ENCODE measurements around the gene DNAH12. TPM values are rescaled to one million over a fixed set of nuclear protein-coding genes. Genes with fewer than 3 reads are reported as not detected.
A peak's percentile ranks its signal among the peaks of the same experiment; 100 is the strongest.

DNAH12 gene
- total and polyA plus RNA-seq, 9 donors: 0.04 to 0.58 (median 0.26) TPM

- no peaks in the 10 kb centered on the region for H3K9me3 ChIP-seq (replicated peaks; ENCODE audit: control insufficient read depth, low read depth, low read length)
- no peak within 1 kb of the TSS for H3K27ac ChIP-seq (ENCODE audit: low read length)
- no CpG with 5 or more reads among the region's 1 CpG for WGBS (ENCODE audit: insufficient coverage)
- no peaks in the 10 kb centered on the region for H3K4me1 ChIP-seq (ENCODE audit: control insufficient read depth, insufficient read depth, low read length)
- H3K36me3 ChIP-seq (ENCODE audit: control insufficient read depth, insufficient read depth, low read length): no peaks in the 10 kb centered on the region
- H3K4me3 ChIP-seq (ENCODE audit: low read length): no peak within 1 kb of the TSS
- H3K27me3 ChIP-seq (ENCODE audit: control insufficient read depth, insufficient read depth, low read length): no peaks in the 10 kb centered on the region
- DNase-seq: peak; percentile 11
These were observed 251.8 kb downstream of the DNAH12 start, which contains the start of gene ASB14 for GRCh38 chr3:57292159-57292896. Gene ASB14, minus strand, starts transcription at chr3:57292685. Its CDS starts 652 bp downstream, at chr3:57292033.

DNA sequence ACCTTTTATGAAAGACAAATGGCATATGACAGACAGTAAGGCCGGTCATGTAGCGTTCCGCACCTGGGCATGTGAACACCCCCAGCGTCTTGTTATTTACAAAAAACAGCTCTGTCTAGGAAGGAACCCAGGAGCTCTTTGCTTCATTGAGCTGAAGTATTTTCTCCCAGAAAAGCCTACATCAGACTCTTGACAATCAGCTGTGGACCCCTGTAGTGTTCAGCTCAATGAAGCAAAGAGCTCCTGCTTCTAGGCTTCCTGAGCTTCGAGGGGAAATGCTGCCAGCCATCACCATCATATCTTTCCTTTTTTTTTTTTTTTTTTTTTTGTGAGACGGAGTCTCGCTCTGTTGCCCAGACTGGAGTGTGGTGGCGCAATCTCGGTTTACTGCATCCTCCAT is 255.7 kb downstream of the DNAH12 start:
- H3K27me3 ChIP-seq (ENCODE audit: control insufficient read depth, insufficient read depth, low read length): no peaks in the 10 kb centered on the region
- no peaks in the 10 kb centered on the region for H3K36me3 ChIP-seq (ENCODE audit: control insufficient read depth, insufficient read depth, low read length)
- H3K27ac ChIP-seq (ENCODE audit: low read length): no peak overlapping the region
- peaks cover 3% of the 10 kb centered on the region for H3K9me3 ChIP-seq (replicated peaks; ENCODE audit: control insufficient read depth, low read depth, low read length)
- H3K4me3 ChIP-seq (ENCODE audit: low read length): no peak overlapping the region
- WGBS (ENCODE audit: insufficient coverage): 86% methylated on average over 4 of the region's 9 CpGs
- H3K4me1 ChIP-seq (ENCODE audit: control insufficient read depth, insufficient read depth, low read length): no peaks in the 10 kb centered on the region
- no peak for DNase-seq

GRCh38 chr3:57287205-57287604 is 256.9 kb downstream of the DNAH12 start:
- H3K27ac ChIP-seq (ENCODE audit: low read length): no peak overlapping the region
- no CpG with 5 or more reads among the region's 2 CpGs for WGBS (ENCODE audit: insufficient coverage)
- H3K36me3 ChIP-seq (ENCODE audit: control insufficient read depth, insufficient read depth, low read length): no peaks in the 10 kb centered on the region
- H3K4me1 ChIP-seq (ENCODE audit: control insufficient read depth, insufficient read depth, low read length): no peaks in the 10 kb centered on the region
- DNase-seq: no peak
- no peaks in the 10 kb centered on the region for H3K27me3 ChIP-seq (ENCODE audit: control insufficient read depth, insufficient read depth, low read length)
- H3K4me3 ChIP-seq (ENCODE audit: low read length): no peak overlapping the region
- H3K9me3 ChIP-seq (replicated peaks; ENCODE audit: control insufficient read depth, low read depth, low read length): peaks cover 3% of the 10 kb centered on the region

DNA sequence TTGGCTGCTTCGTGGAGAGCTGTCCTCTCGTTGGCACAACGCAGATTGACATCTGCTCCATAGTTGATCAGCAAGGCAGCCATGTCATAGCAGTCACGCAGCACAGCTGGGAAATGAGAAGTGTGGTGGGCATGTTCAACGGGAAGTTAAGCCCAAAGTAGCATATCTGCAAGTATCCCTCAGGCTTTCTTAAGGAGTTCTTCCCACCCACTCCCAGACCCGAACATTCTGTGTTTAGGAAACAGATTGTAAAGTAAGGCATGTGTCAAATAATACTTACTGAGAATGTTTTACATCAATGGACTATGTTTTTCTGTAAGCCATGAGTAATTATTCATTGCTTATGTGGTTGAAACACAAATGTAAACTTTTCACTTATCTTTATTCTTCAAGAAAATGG is 260.8 kb downstream of the DNAH12 start:
- H3K27ac ChIP-seq (ENCODE audit: low read length): no peak overlapping the region
- peaks cover 5% of the 10 kb centered on the region for H3K9me3 ChIP-seq (replicated peaks; ENCODE audit: control insufficient read depth, low read depth, low read length)
- no peaks in the 10 kb centered on the region for H3K36me3 ChIP-seq (ENCODE audit: control insufficient read depth, insufficient read depth, low read length)
- H3K27me3 ChIP-seq (ENCODE audit: control insufficient read depth, insufficient read depth, low read length): no peaks in the 10 kb centered on the region
- H3K4me1 ChIP-seq (ENCODE audit: control insufficient read depth, insufficient read depth, low read length): no peaks in the 10 kb centered on the region
- WGBS (ENCODE audit: insufficient coverage): 63% methylated on average over 2 of the region's 6 CpGs
- no peak for DNase-seq
- no peak overlapping the region for H3K4me3 ChIP-seq (ENCODE audit: low read length)

DNA sequence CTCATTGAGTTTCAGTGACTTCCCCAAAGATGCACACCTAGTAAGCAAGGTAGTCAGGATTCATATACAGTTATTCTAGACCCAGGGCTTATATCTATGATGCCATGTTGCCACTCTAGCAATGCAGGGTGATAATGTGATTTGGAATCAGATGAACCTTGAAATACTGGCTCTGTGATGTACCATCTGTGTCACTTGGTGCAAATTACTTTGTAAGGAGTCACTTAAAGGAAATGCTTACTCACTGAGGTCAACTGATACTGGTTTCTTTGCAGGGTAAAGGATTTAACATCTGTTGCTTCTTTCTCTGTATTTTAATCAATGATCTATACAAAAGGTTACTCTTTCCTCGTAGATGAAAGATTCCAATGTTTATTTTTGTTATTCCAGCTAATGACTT is 262.4 kb downstream of the DNAH12 start:
- peaks cover 5% of the 10 kb centered on the region for H3K9me3 ChIP-seq (replicated peaks; ENCODE audit: control insufficient read depth, low read depth, low read length)
- no peaks in the 10 kb centered on the region for H3K36me3 ChIP-seq (ENCODE audit: control insufficient read depth, insufficient read depth, low read length)
- no CpG with 5 or more reads among the region's 1 CpG for WGBS (ENCODE audit: insufficient coverage)
- H3K4me3 ChIP-seq (ENCODE audit: low read length): no peak overlapping the region
- H3K4me1 ChIP-seq (ENCODE audit: control insufficient read depth, insufficient read depth, low read length): no peaks in the 10 kb centered on the region
- H3K27me3 ChIP-seq (ENCODE audit: control insufficient read depth, insufficient read depth, low read length): no peaks in the 10 kb centered on the region
- no peak for DNase-seq
- H3K27ac ChIP-seq (ENCODE audit: low read length): no peak overlapping the region

DNA sequence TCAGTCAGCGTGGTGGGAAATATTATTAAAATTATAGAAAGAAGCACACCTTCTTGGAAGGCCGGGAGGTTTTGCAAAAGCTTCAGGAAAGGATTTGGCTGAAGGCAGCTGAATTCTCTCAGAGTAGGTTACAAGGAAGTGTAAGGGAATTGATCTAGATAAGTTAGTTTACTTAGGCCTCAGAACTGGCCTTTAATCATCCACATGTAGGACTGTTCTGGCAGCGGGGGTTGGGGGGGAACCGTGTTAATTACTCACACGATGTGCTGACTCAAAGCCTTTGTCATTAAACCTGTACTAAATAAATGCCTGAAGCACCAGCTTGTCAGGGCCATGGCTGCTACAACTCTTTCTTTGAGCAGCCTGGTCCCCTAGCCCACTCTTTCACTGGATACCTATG is 264.5 kb downstream of the DNAH12 start:
- 100% methylated on average over 5 of the region's 5 CpGs for WGBS (ENCODE audit: insufficient coverage)
- peaks cover 3% of the 10 kb centered on the region for H3K36me3 ChIP-seq (ENCODE audit: control insufficient read depth, insufficient read depth, low read length)

DNA sequence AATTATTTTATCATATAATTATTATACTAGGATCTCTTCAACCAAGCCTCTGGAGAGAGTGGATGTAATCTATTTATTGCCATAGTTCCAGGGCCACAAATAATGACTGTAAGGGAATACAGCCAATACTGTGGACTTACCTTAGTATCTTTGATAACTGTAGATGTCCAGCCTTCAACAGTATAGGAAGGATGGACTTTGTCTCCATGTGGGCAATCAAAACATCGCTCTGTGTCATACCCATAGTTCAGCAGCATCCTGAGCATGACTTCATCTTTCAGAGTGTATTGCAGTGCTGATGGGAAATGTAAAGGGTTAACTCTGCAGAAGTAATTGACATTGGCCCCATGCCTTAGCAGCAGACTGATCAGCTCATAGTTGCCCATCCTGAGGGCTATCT is 265.9 kb downstream of the DNAH12 start:
- no CpG with 5 or more reads among the region's 1 CpG for WGBS (ENCODE audit: insufficient coverage)
- Histone ChIP-seq H3K4me3 (ENCODE audit: low read length) (no peak overlapping the region), H3K27me3 (ENCODE audit: control insufficient read depth, insufficient read depth, low read length) (no peaks in the 10 kb centered on the region), H3K4me1 (ENCODE audit: control insufficient read depth, insufficient read depth, low read length) (no peaks in the 10 kb centered on the region), H3K9me3 (replicated peaks; ENCODE audit: control insufficient read depth, low read depth, low read length) (peaks cover 2% of the 10 kb centered on the region), H3K27ac (ENCODE audit: low read length) (no peak overlapping the region), H3K36me3 (ENCODE audit: control insufficient read depth, insufficient read depth, low read length) (peaks cover 6% of the 10 kb centered on the region)
- DNase-seq: no peak

More for the DNA sequence above, 264.5 kb downstream of the DNAH12 start:
- no peak for DNase-seq
- Histone ChIP-seq H3K27me3 (ENCODE audit: control insufficient read depth, insufficient read depth, low read length) (no peaks in the 10 kb centered on the region), H3K4me3 (ENCODE audit: low read length) (no peak overlapping the region), H3K4me1 (ENCODE audit: control insufficient read depth, insufficient read depth, low read length) (no peaks in the 10 kb centered on the region), H3K9me3 (replicated peaks; ENCODE audit: control insufficient read depth, low read depth, low read length) (peaks cover 2% of the 10 kb centered on the region), H3K27ac (ENCODE audit: low read length) (no peak overlapping the region)

DNA sequence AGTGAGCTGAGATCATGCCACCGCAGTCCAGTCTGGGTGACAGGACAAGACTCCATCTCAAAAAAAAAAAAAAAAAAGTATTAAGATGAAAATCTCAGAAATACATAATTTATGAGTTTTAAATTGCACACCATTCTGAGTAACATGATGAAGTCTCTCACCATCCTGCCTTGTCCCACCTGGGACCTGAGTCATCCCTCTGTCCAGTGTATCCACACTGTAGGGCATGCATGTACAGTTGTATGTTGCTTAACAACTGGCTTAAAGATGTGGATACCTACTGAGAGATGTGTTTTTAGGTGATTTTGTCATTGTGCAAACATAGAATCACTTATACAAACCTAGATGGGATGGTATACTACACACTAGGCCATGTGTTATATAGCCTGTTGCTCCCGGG is 268.8 kb downstream of the DNAH12 start:
- no peak overlapping the region for H3K27ac ChIP-seq (ENCODE audit: low read length)
- H3K4me1 ChIP-seq (ENCODE audit: control insufficient read depth, insufficient read depth, low read length): no peaks in the 10 kb centered on the region
- WGBS (ENCODE audit: insufficient coverage): no CpG with 5 or more reads among the region's 2 CpGs
- no peaks in the 10 kb centered on the region for H3K27me3 ChIP-seq (ENCODE audit: control insufficient read depth, insufficient read depth, low read length)
- DNase-seq: no peak
- peaks cover 12% of the 10 kb centered on the region for H3K36me3 ChIP-seq (ENCODE audit: control insufficient read depth, insufficient read depth, low read length)
- H3K9me3 ChIP-seq (replicated peaks; ENCODE audit: control insufficient read depth, low read depth, low read length): peaks cover 2% of the 10 kb centered on the region
- no peak overlapping the region for H3K4me3 ChIP-seq (ENCODE audit: low read length)

DNA sequence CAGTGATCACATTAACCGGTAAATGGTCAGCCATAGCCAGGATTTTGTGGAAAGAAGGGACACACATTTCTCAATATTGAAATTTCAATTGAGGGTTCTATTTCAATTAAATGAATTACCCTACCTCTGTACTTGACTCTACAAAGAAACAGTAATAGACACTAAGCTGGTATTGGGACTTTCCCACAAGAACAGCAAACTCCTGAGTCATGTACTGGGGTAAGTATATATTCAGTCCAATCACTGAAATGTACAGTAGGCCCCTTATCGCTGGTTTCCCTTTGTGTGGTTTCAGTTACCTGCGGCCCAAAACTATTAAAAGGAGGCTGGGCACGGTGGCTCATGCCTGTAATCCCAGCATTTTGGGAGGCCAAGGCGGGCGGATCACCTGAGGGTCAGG is 269.3 kb downstream of the DNAH12 start:
- 75% methylated on average over 4 of the region's 6 CpGs for WGBS (ENCODE audit: insufficient coverage)
- Histone ChIP-seq H3K27ac (ENCODE audit: low read length) (no peak overlapping the region), H3K4me1 (ENCODE audit: control insufficient read depth, insufficient read depth, low read length) (no peaks in the 10 kb centered on the region), H3K4me3 (ENCODE audit: low read length) (no peak overlapping the region), H3K9me3 (replicated peaks; ENCODE audit: control insufficient read depth, low read depth, low read length) (peaks cover 2% of the 10 kb centered on the region), H3K36me3 (ENCODE audit: control insufficient read depth, insufficient read depth, low read length) (peaks cover 12% of the 10 kb centered on the region), H3K27me3 (ENCODE audit: control insufficient read depth, insufficient read depth, low read length) (no peaks in the 10 kb centered on the region)
- no peak for DNase-seq

DNA sequence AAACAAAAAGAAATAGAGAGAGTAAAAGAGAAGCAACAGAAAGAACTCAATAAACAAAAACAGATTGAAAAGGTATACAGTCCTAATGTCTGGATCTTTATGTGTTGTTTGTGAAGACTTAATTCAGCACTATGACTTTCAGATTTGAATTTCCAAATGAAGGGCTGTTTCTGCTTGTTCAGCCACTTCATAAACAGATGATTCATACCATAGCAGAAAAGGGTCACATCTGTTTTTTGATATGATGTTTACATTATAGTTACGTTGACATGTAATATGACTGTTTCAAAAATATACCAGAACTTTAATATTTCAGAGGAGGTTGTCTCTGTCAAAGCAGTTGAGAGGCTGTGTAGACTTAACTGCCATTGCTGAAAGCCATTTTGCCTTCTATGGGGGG is 275.7 kb downstream of the DNAH12 start:
- Histone ChIP-seq H3K36me3 (ENCODE audit: control insufficient read depth, insufficient read depth, low read length) (peaks cover 30% of the 10 kb centered on the region), H3K27ac (ENCODE audit: low read length) (no peak overlapping the region), H3K9me3 (replicated peaks; ENCODE audit: control insufficient read depth, low read depth, low read length) (no peaks in the 10 kb centered on the region), H3K4me3 (ENCODE audit: low read length) (no peak overlapping the region), H3K27me3 (ENCODE audit: control insufficient read depth, insufficient read depth, low read length) (no peaks in the 10 kb centered on the region), H3K4me1 (ENCODE audit: control insufficient read depth, insufficient read depth, low read length) (no peaks in the 10 kb centered on the region)
- DNase-seq: no peak
- WGBS (ENCODE audit: insufficient coverage): no CpG with 5 or more reads among the region's 1 CpG

- Histone ChIP-seq H3K27ac (ENCODE audit: low read length) (no peak overlapping the region), H3K4me1 (ENCODE audit: control insufficient read depth, insufficient read depth, low read length) (no peaks in the 10 kb centered on the region), H3K9me3 (replicated peaks; ENCODE audit: control insufficient read depth, low read depth, low read length) (no peaks in the 10 kb centered on the region), H3K4me3 (ENCODE audit: low read length) (no peak overlapping the region), H3K27me3 (ENCODE audit: control insufficient read depth, insufficient read depth, low read length) (no peaks in the 10 kb centered on the region), H3K36me3 (ENCODE audit: control insufficient read depth, insufficient read depth, low read length) (peaks cover 29% of the 10 kb centered on the region)
- no CpG with 5 or more reads among the region's 3 CpGs for WGBS (ENCODE audit: insufficient coverage)
- no peak for DNase-seq
These were observed 282.2 kb downstream of the DNAH12 start for GRCh38 chr3:57261929-57262328.
